Measurements from ENCODE around the gene FSCB.
"Not testable (repeated sequence)": the region's sequence is repeated elsewhere in the genome, so short reads cannot be mapped to it uniquely, and the experiment has no call there.

Gene FSCB

GRCh38 chr14:44507183-44507582 is at the start of gene FSCB:
TSS of gene FSCB (minus strand) at chr14:44507283. CDS start at chr14:44506987, 296 bp downstream.
- no peak for DNase-seq (ENCODE audit: low spot score)

- no peak for DNase-seq (ENCODE audit: low spot score)
Observed at GRCh38 chr14:44531658-44532057, 24.6 kb upstream of the FSCB start.

- DNase-seq (ENCODE audit: low spot score) = no peak
Observed at GRCh38 chr14:44530475-44530874, 23.4 kb upstream of the FSCB start.

- DNase-seq (ENCODE audit: low spot score) = no peak
Observed at GRCh38 chr14:44529026-44529425, 21.9 kb upstream of the FSCB start.

GRCh38 chr14:44528180-44528579 is 21.1 kb upstream of the FSCB start:
- DNase-seq (ENCODE audit: low spot score) = no peak

GRCh38 chr14:44525237-44525636 is 18.2 kb upstream of the FSCB start:
- no peak for DNase-seq (ENCODE audit: low spot score)

GRCh38 chr14:44515668-44516067 is 8.6 kb upstream of the FSCB start:
- not testable (repeated sequence) for DNase-seq (ENCODE audit: low spot score)

- DNase-seq (ENCODE audit: low spot score) = no peak
Observed at GRCh38 chr14:44508834-44509233, 1.8 kb upstream of the FSCB start.

- no peak for DNase-seq (ENCODE audit: low spot score)
Observed at GRCh38 chr14:44505588-44505987, 1.5 kb downstream of the FSCB start.

- DNase-seq (ENCODE audit: low spot score) = no peak
Observed at GRCh38 chr14:44497148-44497547, 9.9 kb downstream of the FSCB start.

GRCh38 chr14:44494137-44494536 is 12.9 kb downstream of the FSCB start:
- DNase-seq (ENCODE audit: low spot score) = no peak

GRCh38 chr14:44490966-44491365 is 16.1 kb downstream of the FSCB start:
- DNase-seq (ENCODE audit: low spot score) = no peak

GRCh38 chr14:44477953-44478352 is 29.1 kb downstream of the FSCB start:
- DNase-seq (ENCODE audit: low spot score) = no peak

- DNase-seq (ENCODE audit: low spot score) = no peak
Observed at GRCh38 chr14:44468771-44469170, 38.3 kb downstream of the FSCB start.

GRCh38 chr14:44463356-44464004 is 43.6 kb downstream of the FSCB start:
- DNase-seq (ENCODE audit: low spot score) = no peak

GRCh38 chr14:44462381-44462780 is 44.7 kb downstream of the FSCB start:
- DNase-seq (ENCODE audit: low spot score) = no peak

GRCh38 chr14:44461811-44462210 is 45.3 kb downstream of the FSCB start:
- DNase-seq (ENCODE audit: low spot score) = no peak

All from SW480 (cell line).